ENCODE results near the gene HOXC13.

HOXC13 gene

GRCh38 chr12:53939141-53940108, 794 bp downstream of the HOXC13 start:
- no peak for DNase-seq

DNA sequence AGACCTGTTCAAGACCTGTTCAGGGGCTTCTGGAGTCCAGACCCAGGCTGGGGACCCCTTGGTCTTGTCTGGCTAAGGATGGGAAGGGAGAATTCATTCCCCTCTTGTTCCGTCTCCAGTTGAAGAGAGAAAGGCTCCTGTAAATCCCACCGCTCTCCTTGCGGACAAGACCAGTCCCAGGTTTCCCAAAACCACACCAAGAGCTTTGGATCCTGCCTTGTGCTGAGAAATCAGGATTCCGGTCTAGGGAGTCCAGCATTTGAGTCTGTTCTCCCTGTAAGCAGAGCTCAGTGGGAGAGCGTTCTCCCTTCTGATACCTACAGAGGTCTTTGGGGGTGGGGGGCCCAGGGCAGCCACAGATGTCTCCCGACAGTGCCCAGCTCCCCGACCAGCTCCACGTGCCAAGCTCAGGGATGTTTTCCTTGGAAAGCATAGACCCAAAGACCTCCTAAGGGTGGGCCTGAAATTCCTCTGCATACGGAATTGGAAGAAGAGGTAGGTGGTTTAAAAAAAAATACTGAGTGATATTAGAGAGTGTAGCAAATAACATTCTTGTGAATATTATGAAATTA, 1.9 kb downstream of the HOXC13 start:
- no peak for DNase-seq

DNA sequence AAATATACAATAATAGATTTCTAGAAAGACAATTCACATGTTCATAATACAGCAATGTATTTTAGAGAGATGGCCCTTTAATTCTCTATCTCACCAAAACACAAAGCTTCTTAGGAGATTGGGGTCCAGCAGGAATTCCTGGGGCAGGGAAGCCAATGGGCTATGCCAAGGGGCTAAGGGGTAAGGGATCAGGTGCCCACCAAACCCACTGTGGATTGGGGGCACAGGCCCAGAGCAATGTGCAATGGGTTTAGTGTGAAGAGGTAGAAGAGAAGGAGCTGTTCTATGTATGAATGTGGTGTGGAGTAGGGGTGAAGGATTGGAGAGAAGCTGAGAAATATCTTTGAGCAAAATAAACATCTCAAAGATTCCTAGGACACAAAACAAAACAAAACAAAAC, 2.6 kb downstream of the HOXC13 start:
- DNase-seq = no peak

GRCh38 chr12:53941750-53942149, 3.1 kb downstream of the HOXC13 start:
- DNase-seq = no peak

DNA sequence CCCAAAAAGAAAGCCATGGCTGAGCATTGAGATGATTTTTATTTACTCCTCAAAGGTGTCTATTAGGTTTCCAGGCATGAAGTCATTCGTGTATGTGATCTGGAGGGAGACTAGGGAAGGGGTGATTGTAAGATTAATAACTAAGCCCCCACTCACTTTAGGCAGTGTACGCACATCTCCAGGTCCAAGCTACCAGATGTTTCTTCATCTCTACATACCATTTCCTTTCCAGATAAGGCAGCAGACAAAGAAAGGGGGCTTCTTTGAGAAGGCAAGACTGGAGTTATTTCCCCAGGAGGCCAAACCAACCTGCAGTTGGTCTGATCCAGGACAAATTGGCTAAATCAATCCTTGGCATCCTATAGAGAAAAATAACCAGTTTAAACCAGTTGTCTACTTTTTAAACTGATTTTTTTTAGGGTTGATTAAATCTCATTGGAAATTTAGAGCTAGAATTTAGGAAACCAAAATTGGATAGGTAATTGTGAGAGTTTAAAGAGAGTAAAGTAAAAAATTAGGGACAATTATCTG, 3.9 kb downstream of the HOXC13 start:
- DNase-seq = no peak

- DNase-seq = no peak
Measured at GRCh38 chr12:53944209-53944608, 5.6 kb downstream of the HOXC13 start.

DNA sequence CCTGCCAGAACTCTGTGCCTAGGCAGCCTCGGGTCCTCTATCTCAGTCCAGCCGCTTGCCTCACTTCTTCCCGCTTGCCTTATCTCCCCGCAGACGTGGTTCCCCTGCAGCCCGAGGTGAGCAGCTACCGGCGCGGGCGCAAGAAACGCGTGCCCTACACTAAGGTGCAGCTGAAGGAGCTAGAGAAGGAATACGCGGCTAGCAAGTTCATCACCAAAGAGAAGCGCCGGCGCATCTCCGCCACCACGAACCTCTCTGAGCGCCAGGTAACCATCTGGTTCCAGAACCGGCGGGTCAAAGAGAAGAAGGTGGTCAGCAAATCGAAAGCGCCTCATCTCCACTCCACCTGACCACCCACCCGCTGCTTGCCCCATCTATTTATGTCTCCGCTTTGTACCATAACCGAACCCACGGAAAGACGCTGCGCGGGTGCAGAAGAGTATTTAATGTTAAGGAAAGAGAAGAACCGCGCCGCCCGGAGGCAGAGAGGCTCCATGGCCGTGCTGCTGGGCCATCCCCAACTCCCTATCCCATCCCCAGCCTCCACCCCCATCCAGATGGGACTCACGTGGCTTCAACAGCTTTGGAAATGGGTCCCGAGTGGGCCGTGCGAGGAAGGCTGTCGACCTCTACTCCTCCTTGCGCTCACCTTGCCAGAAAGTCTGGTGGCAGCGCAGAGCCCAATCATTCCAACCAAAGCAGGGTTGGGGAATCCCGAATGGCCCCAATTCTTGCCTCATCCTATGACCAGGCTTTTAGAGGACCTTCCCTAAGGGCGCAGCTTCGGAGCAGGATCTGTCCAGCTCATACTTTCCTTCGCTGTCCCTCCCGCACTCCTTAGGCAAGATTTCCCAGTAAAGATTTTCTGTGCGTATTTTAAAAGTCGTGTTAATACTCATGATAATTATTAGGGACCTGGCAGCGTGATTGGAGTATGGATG, 6.5 kb downstream of the HOXC13 start:
- no peak for DNase-seq

DNA sequence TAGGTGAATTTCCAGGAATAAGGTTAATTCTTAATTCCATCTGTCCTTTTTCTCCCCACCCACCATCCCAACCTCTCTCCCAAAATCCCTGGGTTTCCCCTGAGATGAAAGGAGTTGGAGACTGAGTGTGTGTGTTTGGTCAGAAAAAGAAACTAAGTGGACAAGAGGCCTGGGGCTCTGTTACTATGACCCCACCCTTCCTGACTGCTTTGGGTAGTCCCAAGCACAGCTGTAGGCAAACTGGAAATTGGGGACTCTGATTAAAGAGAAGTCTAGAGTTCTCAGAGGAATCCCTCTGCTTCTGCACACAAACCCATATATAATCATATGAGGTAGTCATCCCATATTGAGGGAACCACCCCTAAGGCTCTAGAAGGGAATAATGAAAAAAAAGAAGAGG, 9.1 kb downstream of the HOXC13 start:
- DNase-seq = no peak

DNA sequence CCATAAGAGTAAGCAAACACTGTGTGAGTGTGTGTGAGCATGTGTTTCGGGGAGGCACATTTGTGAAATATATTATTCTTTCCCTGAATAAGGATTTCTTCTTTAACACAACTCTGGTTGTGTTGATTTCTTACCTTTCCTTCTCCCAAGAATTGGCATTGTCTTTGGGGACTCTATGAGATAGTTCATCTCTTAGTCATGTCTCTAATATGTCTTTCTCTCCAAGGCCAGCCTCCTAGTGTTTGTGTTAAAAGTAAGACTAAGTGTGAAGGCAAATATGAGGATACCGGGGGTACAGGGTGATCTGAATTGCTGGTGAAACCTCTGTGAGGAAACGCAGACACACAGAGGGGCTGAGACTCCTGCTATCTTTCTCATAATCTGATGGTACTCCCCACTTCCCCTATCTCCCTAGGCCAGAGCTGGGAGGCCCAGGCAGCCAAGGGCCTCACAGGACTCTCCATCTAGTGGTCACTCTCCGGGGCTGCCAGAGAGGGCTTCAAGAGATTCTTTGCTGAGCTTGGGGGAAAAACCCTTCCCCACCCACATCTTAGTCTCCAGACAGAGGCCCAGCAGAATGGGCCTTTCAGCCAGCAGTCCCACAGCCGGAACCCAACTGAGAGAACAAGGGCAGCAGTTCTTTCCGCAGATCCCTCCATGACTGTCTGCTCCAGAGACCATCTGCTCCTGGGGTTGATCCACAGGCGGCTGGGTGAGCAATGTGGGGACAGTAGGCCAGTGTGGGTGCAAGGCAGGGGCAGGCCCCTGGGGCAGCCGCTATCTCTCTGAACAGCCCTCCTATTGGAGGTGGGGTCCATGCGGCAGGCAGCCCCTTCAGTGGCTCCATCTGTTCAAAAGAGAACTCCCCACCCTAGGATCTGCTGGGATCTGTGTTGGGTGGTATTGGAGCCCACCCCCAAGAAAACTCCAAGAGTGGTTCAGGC, 10.3 kb downstream of the HOXC13 start:
- no peak for DNase-seq

DNA sequence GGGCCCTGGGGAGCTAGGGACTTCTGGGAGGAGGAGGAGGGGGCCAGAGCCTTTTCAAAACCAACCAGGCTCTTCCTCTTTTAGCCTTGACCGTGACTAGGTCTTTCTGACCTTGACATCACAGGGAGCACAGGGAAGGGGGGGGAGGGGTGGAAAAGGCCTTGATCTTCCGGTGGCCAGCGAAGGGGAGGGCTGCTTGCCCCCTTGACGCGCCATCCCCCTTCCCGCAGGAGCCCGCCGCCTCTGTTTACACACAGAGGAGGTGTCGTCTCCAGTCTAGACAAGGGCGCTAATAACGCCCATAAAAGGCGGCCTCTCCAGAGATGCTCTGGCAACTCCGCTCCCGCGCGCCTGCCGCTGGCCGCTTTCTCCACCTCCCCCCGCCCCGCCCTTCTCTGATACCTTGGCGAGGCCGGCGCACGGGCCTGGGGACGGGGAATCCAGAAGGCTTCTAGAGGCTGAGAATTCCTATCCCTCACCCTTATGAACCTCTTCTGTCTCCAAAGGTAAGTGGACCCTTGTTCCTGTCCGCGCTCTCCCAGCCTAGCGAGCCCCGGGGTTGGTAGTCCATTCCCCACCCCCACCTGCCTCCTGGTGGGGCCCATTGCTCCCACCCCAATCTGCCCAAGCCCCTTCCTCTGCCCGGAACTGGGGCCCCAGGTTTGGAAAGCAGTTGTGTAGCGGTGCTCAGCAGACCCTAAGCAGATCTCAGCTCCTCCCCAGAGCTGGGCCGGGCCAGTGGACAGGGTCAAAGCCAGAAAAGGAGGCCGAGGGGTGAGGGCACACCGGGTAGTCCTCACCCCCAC, 11.2 kb downstream of the HOXC13 start:
- no peak for DNase-seq

DNA sequence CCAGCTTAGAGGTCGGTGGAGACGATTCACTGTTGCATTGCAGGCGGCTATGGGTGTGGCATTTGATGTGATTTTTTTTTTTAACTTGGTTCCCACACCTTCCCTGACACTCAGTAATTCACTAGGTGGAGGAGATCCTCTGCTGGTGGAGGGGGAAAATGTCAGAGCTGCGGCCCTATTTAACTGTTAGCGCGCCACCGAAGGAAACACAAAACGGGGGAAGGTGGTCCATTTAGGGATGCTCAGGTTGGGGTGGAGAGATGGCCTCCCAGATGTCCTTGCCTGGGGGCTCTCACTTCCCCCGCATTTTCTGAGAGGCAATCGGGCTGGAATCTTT, 11.8 kb downstream of the HOXC13 start:
- no peak for DNase-seq

GRCh38 chr12:53950789-53951576, 12.4 kb downstream of the HOXC13 start:
- DNase-seq = no peak

DNA sequence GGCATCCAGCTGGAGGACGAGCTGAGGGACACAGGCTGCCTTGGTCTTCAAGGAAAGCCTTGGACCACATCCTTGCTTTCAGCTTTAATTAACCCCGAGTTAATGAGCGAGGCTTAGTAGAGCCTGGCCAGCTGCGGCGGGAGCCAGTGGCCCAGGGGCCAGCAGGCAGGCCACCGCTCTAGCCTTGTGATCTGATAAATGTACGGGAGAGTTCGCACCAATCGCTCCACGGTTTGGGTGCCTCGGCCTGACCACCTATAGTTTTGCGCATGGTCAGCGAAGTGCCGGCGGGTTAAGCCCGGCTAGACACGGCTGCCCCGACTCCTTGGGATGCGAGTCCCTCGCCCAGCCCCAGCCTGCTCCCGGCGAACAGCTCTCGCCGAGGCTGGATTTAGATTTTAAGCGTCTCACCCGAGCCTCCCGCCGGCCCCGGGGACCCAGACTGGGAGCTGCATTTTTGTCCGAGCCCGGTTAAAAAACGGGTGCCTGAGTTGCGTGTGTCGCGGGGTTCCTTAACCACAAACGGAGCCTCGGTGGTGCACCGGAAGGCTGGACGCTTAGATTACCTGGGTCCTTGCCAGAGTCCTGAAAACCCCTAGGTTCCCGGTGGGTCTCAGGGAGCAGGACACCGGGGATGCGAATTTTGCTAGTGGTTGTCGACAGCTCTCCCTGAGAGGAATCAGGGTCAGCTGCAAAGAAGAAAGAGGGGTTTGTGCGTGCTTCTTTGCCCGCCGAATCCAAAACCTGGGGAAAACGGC, 13.1 kb downstream of the HOXC13 start:
- no peak for DNase-seq

- DNase-seq = no peak
Measured at GRCh38 chr12:53952335-53952694, 13.7 kb downstream of the HOXC13 start.

GRCh38 chr12:53952871-53953734, 14.5 kb downstream of the HOXC13 start:
- no peak for DNase-seq

GRCh38 chr12:53953831-53954693, 15.4 kb downstream of the HOXC13 start:
- no peak for DNase-seq

GRCh38 chr12:53954694-53955035, 16.0 kb downstream of the HOXC13 start, which contains the start of gene HOXC12:
Gene HOXC12, plus strand, starts transcription at chr12:53954903. Its CDS starts 27 bp downstream, at chr12:53954930.
- DNase-seq = no peak
